Vagina (tissue), 2 donors: ENCODE results near the gene GTSE1.

ENCODE experiments used
- CTCF ChIP-seq, 3 experiments: fragments of 450-650 bp in 2 of 3; fragments of 200-600 bp in 1 of 3; sonication (generic) in 1 of 3; IDR thresholded peaks; one replicate each; pipeline ENCODE4 v1.5.1; 2017 to 2019; ENCODE audit warnings: antibody characterized with exemption in 3 of 3, mild to moderate bottlenecking in 2 of 3, moderate library complexity in 2 of 3
- POLR2AphosphoS5 ChIP-seq, 2 donors: sonication (generic); formaldehyde crosslinking; IDR thresholded peaks; one replicate each; pipeline ENCODE4 v1.9.0; 2017; ENCODE audit warnings: antibody characterized with exemption in 2 of 2, mild to moderate bottlenecking in 2 of 2, low read depth in 1 of 2; ENCODE audit not compliant: insufficient read depth in 1 of 2

DNA sequence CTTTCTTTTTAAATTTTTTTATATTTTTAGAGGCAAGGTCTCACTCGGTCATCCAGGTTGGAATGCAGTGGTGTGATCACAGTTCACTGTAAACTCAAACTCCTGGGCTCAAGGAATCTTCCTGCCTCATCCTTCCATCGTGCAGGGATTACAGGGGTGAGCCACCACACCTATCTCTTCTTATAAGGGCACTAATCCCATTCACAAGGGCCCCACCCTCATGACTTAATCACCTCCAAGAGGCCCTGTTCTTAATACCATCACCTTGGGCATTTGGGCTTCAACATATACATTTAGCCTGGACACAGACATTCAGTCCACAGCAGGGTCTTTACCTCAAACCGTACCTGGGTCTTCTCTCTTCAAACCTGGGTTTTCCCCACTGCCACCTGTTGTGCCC lies 4.5 kb upstream of the GTSE1 start:
- TF ChIP-seq CTCF (IDR thresholded peaks at IDR 0.05) (no peak), POLR2AphosphoS5 (IDR thresholded peaks at IDR 0.05; ENCODE audit: insufficient read depth in 1 of 2, low read depth in 1 of 2) (no peak)
